A549 treated with AZD2906 at 1 μM for 4 hours (cell line): ENCODE measurements around the gene IGSF6. TPM values are rescaled to one million over a fixed set of nuclear protein-coding genes. Genes with fewer than 3 reads are reported as not detected.

Source experiments
- total RNA-seq: library from RNA; stranded (reverse); fragments of 200-300 nt; extraction: Qiagen RNA extraction; gene quantifications from 5 replicates; pipeline ENCODE4 v1.2.3, GENCODE V29; 2022

The IGSF6 gene
- total RNA-seq = not detected in 5 replicates

GRCh38 chr16:21652453-21652852, at the start of gene IGSF6:
IGSF6 (minus strand) TSS chr16:21652608; CDS start chr16:21652598, 10 bp downstream.

DNA sequence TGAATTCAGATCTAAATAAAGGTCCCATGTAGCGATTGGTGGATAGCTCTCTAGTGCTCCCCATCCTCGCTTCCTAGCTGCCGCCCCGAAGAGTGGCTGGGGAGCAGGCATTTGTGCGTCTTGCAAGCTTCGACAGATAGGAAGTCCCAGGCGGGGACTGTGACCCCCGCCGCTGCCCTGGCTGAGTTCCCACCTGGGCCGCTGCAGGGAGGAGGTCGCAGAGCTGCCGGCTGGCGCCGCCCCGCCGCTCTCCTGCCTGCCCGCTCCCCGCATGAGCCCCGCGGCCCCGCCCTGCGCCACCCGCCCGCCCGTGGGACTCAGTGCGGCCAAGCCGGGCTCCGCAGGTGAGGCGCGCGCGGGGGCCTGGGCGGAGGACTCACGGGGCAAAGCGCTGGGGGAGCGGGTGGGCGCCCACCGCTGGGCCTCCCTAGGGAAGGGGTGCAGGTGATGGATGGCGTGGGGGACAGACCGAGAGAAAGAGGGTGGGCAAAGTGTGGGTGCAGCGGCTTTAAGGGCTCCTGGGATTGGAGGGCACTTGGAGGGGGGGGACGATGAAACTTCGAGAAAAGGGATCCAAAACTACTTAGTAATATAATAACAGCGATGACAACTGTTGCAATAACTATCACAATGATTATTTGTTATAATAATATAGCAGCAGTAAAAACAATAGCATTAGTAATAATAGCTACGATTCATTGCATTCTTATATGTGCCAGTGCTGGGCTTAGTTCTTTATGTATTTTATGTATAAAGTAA, 11.7 kb upstream of the IGSF6 start, which contains the start of gene OTOA:
OTOA (plus strand) TSS at position 80 of the 759 bp plus-strand sequence. CDS start 14,547 bp downstream, outside the sequence.

DNA sequence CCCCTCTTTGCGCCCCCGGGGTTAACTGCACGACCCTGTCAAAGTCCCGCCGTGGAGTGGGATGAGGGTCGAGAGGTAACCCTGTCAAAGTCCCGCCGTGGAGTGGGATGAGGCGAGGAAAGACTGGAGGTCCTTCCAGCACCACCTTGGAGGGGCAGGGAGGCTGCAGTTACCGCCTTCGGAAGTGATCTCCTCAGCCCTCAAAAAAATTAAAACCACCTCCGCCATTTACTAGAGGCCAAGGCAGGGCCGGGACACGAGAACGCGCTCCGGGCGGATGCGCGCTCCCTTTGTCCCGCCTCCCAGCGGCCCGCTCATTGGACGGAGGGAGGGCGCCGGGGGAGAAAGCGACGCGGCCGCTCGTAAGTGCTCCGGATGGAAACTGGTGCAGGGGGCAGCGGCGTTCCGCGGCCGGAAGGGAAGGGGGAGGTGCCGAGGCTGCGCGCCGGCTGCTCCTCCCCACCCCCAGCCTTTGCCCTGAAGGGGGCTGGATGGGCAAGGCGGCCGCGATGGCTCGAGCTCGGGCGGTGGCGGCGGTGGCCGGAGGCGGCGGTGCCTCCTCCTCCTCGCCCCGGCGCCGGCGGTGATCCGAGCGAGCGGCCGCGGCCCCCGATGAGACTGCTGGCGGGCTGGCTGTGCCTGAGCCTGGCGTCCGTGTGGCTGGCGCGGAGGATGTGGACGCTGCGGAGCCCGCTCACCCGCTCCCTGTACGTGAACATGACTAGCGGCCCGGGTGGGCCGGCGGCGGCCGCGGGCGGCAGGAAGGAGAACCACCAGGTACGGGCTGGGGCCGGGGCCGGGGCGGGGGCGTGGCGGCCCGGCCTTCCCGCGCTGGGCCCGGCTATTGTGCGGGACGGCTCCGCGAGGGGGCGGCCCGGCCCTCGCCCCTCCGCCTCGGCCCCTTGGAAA, 53.0 kb downstream of the IGSF6 start, which contains the start of gene METTL9:
METTL9 (plus strand) TSS at position 456 of the 909 bp plus-strand sequence; CDS start at position 613, 157 bp downstream.

Other genes with a start within 250 kb of the IGSF6 start
- 93.5 to 102 TPM (median 96.8 TPM) in 5 replicates for gene METTL9, start 53.0 kb downstream of the IGSF6 start, total RNA-seq
- 0.06 to 0.10 TPM (median 0.06 TPM) in 4 of 5 replicates, not detected in the other for gene OTOA, start 11.4 kb upstream of the IGSF6 start, total RNA-seq
- 20.0 to 23.7 TPM (median 22.0 TPM) in 5 replicates for gene NPIPB4, start 205.1 kb upstream of the IGSF6 start, total RNA-seq